GM23338 (cell line): ENCODE data around the gene IQSEC3.

ENCODE experiments used
- CREB1 ChIP-seq: fragments of 250-450 bp; sonication (Bioruptor Pico); IDR thresholded peaks from 2 replicates; pipeline ENCODE4 v1.5.0; 2020; ENCODE audit warnings: low read depth, mild to moderate bottlenecking, moderate library complexity
- CTCF ChIP-seq, 2 experiments: fragments of 200-600 bp in 1 of 2; sonication (generic) in 1 of 2; conservative IDR thresholded peaks; 2 replicates each; pipeline versions ENCODE4 v1.5.1 to v1.6.1; 2016 to 2017; ENCODE audit warnings: antibody characterized with exemption in 2 of 2, low read depth in 2 of 2, mild to moderate bottlenecking in 2 of 2, moderate library complexity in 1 of 2
- ETS1 ChIP-seq: IDR thresholded peaks from 2 replicates; pipeline ENCODE4 v1.6.1; 2016; ENCODE audit warnings: antibody characterized with exemption
- JUNB ChIP-seq: IDR thresholded peaks from one replicate; pipeline ENCODE4 v1.6.1; 2016; ENCODE audit warnings: antibody characterized with exemption; ENCODE audit not compliant: unreplicated experiment
- NANOG ChIP-seq: IDR thresholded peaks from 2 replicates; pipeline ENCODE4 v1.6.1; 2016; ENCODE audit warnings: antibody characterized with exemption, borderline replicate concordance
- POLR2AphosphoS5 ChIP-seq: IDR thresholded peaks from 2 replicates; pipeline ENCODE4 v1.6.1; 2016; ENCODE audit warnings: antibody characterized with exemption, low read depth
- REST ChIP-seq: IDR thresholded peaks from one replicate; pipeline ENCODE4 v1.6.1; 2018; ENCODE audit warnings: antibody characterized with exemption; ENCODE audit not compliant: unreplicated experiment
- STAT1 ChIP-seq: IDR thresholded peaks from one replicate; pipeline ENCODE4 v1.6.1; 2016; ENCODE audit warnings: antibody characterized with exemption; ENCODE audit not compliant: unreplicated experiment

GRCh38 chr12:98924-99352 is 32.4 kb downstream of the IQSEC3 start:
- TF ChIP-seq CTCF (conservative IDR thresholded peaks at IDR 0.05; ENCODE audit: low read depth in 2 of 2) (no peak), POLR2AphosphoS5 (no peak), ETS1 (no peak), CREB1 (CRISPR knock-in tag) (no peak), JUNB (no peak), REST (no peak), STAT1 (no peak), NANOG (no peak)
